NCI-H510A treated with DMSO at 0.1 percent for 48 hours (cell line): Measurements from ENCODE around the gene LGALS9C.
"Not testable (repeated sequence)": the region's sequence is repeated elsewhere in the genome, so short reads cannot be mapped to it uniquely, and the experiment has no call there.

Experiments
- DNase-seq: peaks from one replicate; lab custom pipeline; 2025; lab: John Stamatoyannopoulos, UW

Gene LGALS9C

GRCh38 chr17:18476508-18477308 lies at the start of gene LGALS9C:
TSS of gene LGALS9C (plus strand) at chr17:18476789. CDS start at chr17:18476855, 66 bp downstream.
- DNase-seq, result not testable (repeated sequence)

GRCh38 chr17:18432206-18432605 lies 44.4 kb upstream of the LGALS9C start:
- not testable (repeated sequence) for DNase-seq

GRCh38 chr17:18439465-18439870 lies 37.1 kb upstream of the LGALS9C start:
- DNase-seq, result not testable (repeated sequence)

GRCh38 chr17:18442093-18442492 lies 34.5 kb upstream of the LGALS9C start:
- not testable (repeated sequence) for DNase-seq

- not testable (repeated sequence) for DNase-seq
These were observed 34.1 kb upstream of the LGALS9C start for GRCh38 chr17:18442532-18442931.

- not testable (repeated sequence) for DNase-seq
These were observed 28.9 kb upstream of the LGALS9C start for GRCh38 chr17:18447476-18448205.

- DNase-seq, result not testable (repeated sequence)
These were observed 28.3 kb upstream of the LGALS9C start for GRCh38 chr17:18448311-18448710.

GRCh38 chr17:18449833-18450232 lies 26.8 kb upstream of the LGALS9C start:
- DNase-seq, result not testable (repeated sequence)

- not testable (repeated sequence) for DNase-seq
These were observed 25.6 kb upstream of the LGALS9C start for GRCh38 chr17:18450998-18451397.

- DNase-seq, result not testable (repeated sequence)
These were observed 24.6 kb upstream of the LGALS9C start for GRCh38 chr17:18451969-18452368.

- not testable (repeated sequence) for DNase-seq
These were observed 17.6 kb upstream of the LGALS9C start for GRCh38 chr17:18459035-18459434.

GRCh38 chr17:18463831-18464502 lies 12.6 kb upstream of the LGALS9C start:
- DNase-seq, result not testable (repeated sequence)

GRCh38 chr17:18466250-18466983 lies 10.2 kb upstream of the LGALS9C start:
- DNase-seq, result not testable (repeated sequence)

- DNase-seq, result not testable (repeated sequence)
These were observed 9.6 kb upstream of the LGALS9C start for GRCh38 chr17:18467001-18467400.

GRCh38 chr17:18468472-18469171 lies 8.0 kb upstream of the LGALS9C start:
- DNase-seq, result not testable (repeated sequence)

GRCh38 chr17:18469837-18470236 lies 6.8 kb upstream of the LGALS9C start:
- DNase-seq, result not testable (repeated sequence)

GRCh38 chr17:18470345-18470930 lies 6.2 kb upstream of the LGALS9C start:
- not testable (repeated sequence) for DNase-seq

GRCh38 chr17:18473967-18474366 lies 2.6 kb upstream of the LGALS9C start:
- not testable (repeated sequence) for DNase-seq

- not testable (repeated sequence) for DNase-seq
These were observed 1.8 kb upstream of the LGALS9C start for GRCh38 chr17:18474754-18475153.

GRCh38 chr17:18477367-18477766 lies 778 bp downstream of the LGALS9C start:
- not testable (repeated sequence) for DNase-seq
